Upper lobe of left lung (tissue), 6 donors: Measurements from ENCODE around the gene ABLIM2. TPM values are rescaled to one million over a fixed set of nuclear protein-coding genes. Genes with fewer than 3 reads are reported as not detected.

Experiments used
- ATAC-seq, 2 donors: fragments of 200-7000 bp; cut with Tn5 transposase; one replicate each; pipeline ENCODE4 v1.9.1; 2022; ENCODE audit warnings: mild to moderate bottlenecking in 2 of 2, moderate library complexity in 2 of 2; ENCODE audit not compliant: low FRiP score in 2 of 2
- DNase-seq, 2 donors: peaks; one replicate each; pipeline ENCODE4 v3.0.0-alpha.2; 2019 to 2020
- H3K27ac ChIP-seq, 4 donors: fragments of 200-600 bp; sonication (generic); one replicate each; pipeline ENCODE4 v1.5.1; 2016 to 2019
- H3K27me3 ChIP-seq, 4 donors: fragments of 200-600 bp; sonication (generic); one replicate each; pipeline ENCODE4 v1.5.1; 2017 to 2019
- H3K36me3 ChIP-seq, 4 donors: fragments of 200-600 bp; sonication (generic); one replicate each; pipeline ENCODE4 v1.5.1; 2016 to 2019
- H3K4me1 ChIP-seq, 4 donors: fragments of 200-600 bp; sonication (generic); one replicate each; pipeline ENCODE4 v1.5.1; 2018 to 2019
- H3K4me3 ChIP-seq, 4 donors: fragments of 200-600 bp; sonication (generic); one replicate each; pipeline ENCODE4 v1.5.1; 2017 to 2019; ENCODE audit warnings: mild to moderate bottlenecking in 2 of 4, moderate library complexity in 1 of 4
- H3K9me3 ChIP-seq, 4 donors: fragments of 200-600 bp; sonication (generic); one replicate each; pipeline ENCODE4 v1.5.1; 2018 to 2019
- EP300 ChIP-seq, 4 donors: sonication (generic); formaldehyde crosslinking; IDR thresholded peaks; one replicate each; pipeline ENCODE4 v1.5.1; 2017; ENCODE audit warnings: antibody characterized with exemption in 4 of 4, control low read depth in 2 of 4
- POLR2A ChIP-seq, 4 donors: fragments of 450-650 bp; IDR thresholded peaks; one replicate each; pipeline ENCODE4 v1.5.1; 2016 to 2017; ENCODE audit warnings: antibody characterized with exemption in 4 of 4, mild to moderate bottlenecking in 2 of 4
- POLR2AphosphoS5 ChIP-seq, 2 donors: sonication (generic); formaldehyde crosslinking; IDR thresholded peaks; one replicate each; pipeline ENCODE4 v1.5.1; 2017; ENCODE audit warnings: antibody characterized with exemption in 2 of 2
- WGBS, 2 donors: methylation state at CpG; one replicate each; pipeline ENCODE4 v1.1.5; 2017 to 2018; 5-methylcytosine and 5-hydroxymethylcytosine counted together
- total RNA-seq, 6 donors: library from RNA; depleted of rRNA in 4 of 6; stranded (reverse); fragments of >200 nt in 4 of 6; gene quantifications; one replicate each; pipeline versions ENCODE4 v1.1.0 to v1.2.1, GENCODE V29; 2016 to 2021
- TF ChIP-seq, protein P1 (sequence below), 6 experiments: fragments of 450-650 bp in 4 of 6; fragments of 200-600 bp in 2 of 6; sonication (generic) in 2 of 6; IDR thresholded peaks; one replicate each; pipeline ENCODE4 v1.5.1; 2016 to 2019; ENCODE audit warnings: antibody characterized with exemption in 6 of 6
- donor health status: DM: no; HTN: no; CAD: no; lungs with moderate emphysema.
- donor health status: DM: no; HTN: yes; CAD: no; lungs with severe emphysema.

ABLIM2 gene
- total RNA-seq, 6 donors from 2014 or later: 3.6 to 36.9 (median 8.1) TPM

GRCh38 chr4:7960017-7960789 lies 198.4 kb downstream of the ABLIM2 start:
- H3K27ac ChIP-seq: peak overlapping the region in 1 of 4 donors; percentile 16
- H3K4me1 ChIP-seq: peaks cover 15 to 25% (median 20%) of the 10 kb centered on the region in 4 donors
- no peaks in the 10 kb centered on the region for H3K9me3 ChIP-seq
- no peaks in the 10 kb centered on the region for H3K36me3 ChIP-seq
- ATAC-seq: peak in 1 of 2 donors; percentile 31
- TF ChIP-seq POLR2AphosphoS5 (IDR thresholded peaks at IDR 0.05) (no peak), EP300 (IDR thresholded peaks at IDR 0.05) (no peak), POLR2A (IDR thresholded peaks at IDR 0.05) (no peak)
- 69 to 74% methylated on average over 6 to 11 of the region's 11 CpGs for WGBS, 2 donors
- no peak for DNase-seq
- no peak overlapping the region for H3K4me3 ChIP-seq
- no peaks in the 10 kb centered on the region for H3K27me3 ChIP-seq

DNA sequence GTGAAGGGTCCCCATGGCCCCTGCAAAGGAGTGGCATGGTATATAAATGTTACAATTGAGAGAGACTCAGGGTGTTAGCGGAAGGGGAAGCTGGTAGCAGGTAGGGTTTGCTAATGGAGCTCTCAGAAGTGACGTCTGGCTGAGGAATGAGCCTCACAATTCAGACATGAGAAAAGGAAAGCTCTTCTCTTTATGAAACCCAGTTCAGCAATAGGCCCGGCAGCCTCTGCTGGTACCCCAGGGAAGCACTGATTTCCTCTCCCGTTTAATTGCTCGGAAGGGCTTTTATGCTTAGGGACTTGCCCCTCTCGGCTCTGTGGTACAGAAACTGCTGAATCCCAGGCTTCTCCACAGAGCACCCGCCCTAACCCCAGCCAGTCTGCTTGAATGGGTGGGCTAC lies 199.5 kb downstream of the ABLIM2 start:
- ATAC-seq (no peak), DNase-seq (no peak)
- Histone ChIP-seq H3K27me3 (no peaks in the 10 kb centered on the region), H3K4me3 (no peak overlapping the region), H3K27ac (no peak overlapping the region), H3K4me1 (peaks cover 12 to 18% (median 16%) of the 10 kb centered on the region in 4 donors), H3K36me3 (no peaks in the 10 kb centered on the region), H3K9me3 (no peaks in the 10 kb centered on the region)
- TF ChIP-seq POLR2AphosphoS5 (IDR thresholded peaks at IDR 0.05) (no peak), EP300 (IDR thresholded peaks at IDR 0.05) (no peak), POLR2A (IDR thresholded peaks at IDR 0.05) (no peak)
- TF ChIP-seq, protein P1, sequence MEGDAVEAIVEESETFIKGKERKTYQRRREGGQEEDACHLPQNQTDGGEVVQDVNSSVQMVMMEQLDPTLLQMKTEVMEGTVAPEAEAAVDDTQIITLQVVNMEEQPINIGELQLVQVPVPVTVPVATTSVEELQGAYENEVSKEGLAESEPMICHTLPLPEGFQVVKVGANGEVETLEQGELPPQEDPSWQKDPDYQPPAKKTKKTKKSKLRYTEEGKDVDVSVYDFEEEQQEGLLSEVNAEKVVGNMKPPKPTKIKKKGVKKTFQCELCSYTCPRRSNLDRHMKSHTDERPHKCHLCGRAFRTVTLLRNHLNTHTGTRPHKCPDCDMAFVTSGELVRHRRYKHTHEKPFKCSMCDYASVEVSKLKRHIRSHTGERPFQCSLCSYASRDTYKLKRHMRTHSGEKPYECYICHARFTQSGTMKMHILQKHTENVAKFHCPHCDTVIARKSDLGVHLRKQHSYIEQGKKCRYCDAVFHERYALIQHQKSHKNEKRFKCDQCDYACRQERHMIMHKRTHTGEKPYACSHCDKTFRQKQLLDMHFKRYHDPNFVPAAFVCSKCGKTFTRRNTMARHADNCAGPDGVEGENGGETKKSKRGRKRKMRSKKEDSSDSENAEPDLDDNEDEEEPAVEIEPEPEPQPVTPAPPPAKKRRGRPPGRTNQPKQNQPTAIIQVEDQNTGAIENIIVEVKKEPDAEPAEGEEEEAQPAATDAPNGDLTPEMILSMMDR (IDR thresholded peaks at IDR 0.05): no peak
- 80 to 91% methylated on average over 3 to 7 of the region's 7 CpGs for WGBS, 2 donors

GRCh38 chr4:7956934-7957656 lies 201.5 kb downstream of the ABLIM2 start:
- H3K36me3 ChIP-seq: no peaks in the 10 kb centered on the region
- no peaks in the 10 kb centered on the region for H3K27me3 ChIP-seq
- ATAC-seq (no peak), DNase-seq (no peak)
- H3K9me3 ChIP-seq: no peaks in the 10 kb centered on the region
- H3K27ac ChIP-seq: peak overlapping the region in 1 of 4 donors; percentile 32
- WGBS, 2 donors: 73 to 82% methylated on average over 11 of the region's 11 CpGs
- no peak for TF ChIP-seq EP300 (IDR thresholded peaks at IDR 0.05)
- TF ChIP-seq, protein P1 (IDR thresholded peaks at IDR 0.05): no peak
- no peak for TF ChIP-seq POLR2AphosphoS5 (IDR thresholded peaks at IDR 0.05)
- TF ChIP-seq POLR2A (IDR thresholded peaks at IDR 0.05): no peak
- peaks cover 12 to 18% (median 16%) of the 10 kb centered on the region in 4 donors for H3K4me1 ChIP-seq
- H3K4me3 ChIP-seq: no peak overlapping the region

DNA sequence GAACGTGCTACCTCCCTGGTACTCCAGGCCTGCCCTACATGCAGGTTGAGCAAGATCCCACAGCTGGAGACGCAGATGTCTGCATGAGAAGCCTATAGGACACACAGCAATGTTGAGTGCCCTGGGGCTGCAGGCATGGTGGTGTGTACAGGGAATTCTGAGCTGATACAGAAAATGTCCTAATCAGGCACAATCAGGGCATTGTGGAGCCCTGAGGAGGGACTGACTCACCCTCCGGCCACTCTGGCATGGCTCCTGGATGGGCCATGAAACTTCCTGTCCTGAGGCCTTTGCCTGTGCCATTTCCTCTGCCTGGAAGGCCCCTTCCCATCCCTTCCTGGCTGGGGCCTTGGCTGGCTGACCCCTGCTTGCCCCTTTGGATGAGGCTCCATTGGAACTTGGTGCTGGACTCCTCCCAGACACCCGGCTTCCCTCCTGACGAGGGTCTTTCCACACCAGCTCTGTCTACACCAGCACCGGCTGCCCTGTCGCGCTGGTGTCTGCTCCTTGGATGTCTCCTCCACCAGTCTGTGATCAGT lies 202.3 kb downstream of the ABLIM2 start:
- DNase-seq: no peak
- Histone ChIP-seq H3K27ac (peak overlapping the region in 1 of 4 donors; percentile 32), H3K4me3 (no peak overlapping the region), H3K9me3 (no peaks in the 10 kb centered on the region), H3K36me3 (no peaks in the 10 kb centered on the region), H3K27me3 (no peaks in the 10 kb centered on the region), H3K4me1 (peaks cover 11 to 17% (median 16%) of the 10 kb centered on the region in 4 donors)
- 61 to 65% methylated on average over 7 of the region's 8 CpGs for WGBS, 2 donors
- peak in 1 of 2 donors; percentile 53 for ATAC-seq
- TF ChIP-seq, protein P1 (IDR thresholded peaks at IDR 0.05): no peak
- TF ChIP-seq EP300 (IDR thresholded peaks at IDR 0.05): peak in 3 of 4 donors; percentile 58 to 65 (median 62)
- peak; percentile 42 to 87 for TF ChIP-seq POLR2AphosphoS5 (IDR thresholded peaks at IDR 0.05)

- Histone ChIP-seq H3K27me3 (no peaks in the 10 kb centered on the region), H3K9me3 (no peaks in the 10 kb centered on the region), H3K36me3 (no peaks in the 10 kb centered on the region), H3K4me1 (peaks cover 5 to 8% (median 6%) of the 10 kb centered on the region in 4 donors), H3K4me3 (no peak overlapping the region), H3K27ac (no peak overlapping the region)
- WGBS, 2 donors: 76 to 87% methylated on average over 4 of the region's 4 CpGs
- no peak for TF ChIP-seq POLR2A (IDR thresholded peaks at IDR 0.05)
- TF ChIP-seq, protein P1 (IDR thresholded peaks at IDR 0.05): no peak
- no peak for TF ChIP-seq EP300 (IDR thresholded peaks at IDR 0.05)
- TF ChIP-seq POLR2AphosphoS5 (IDR thresholded peaks at IDR 0.05): no peak
- ATAC-seq (no peak), DNase-seq (no peak)
Measured at GRCh38 chr4:7955393-7955792, 203.2 kb downstream of the ABLIM2 start.
